AG08395 (cell line): Measurements from ENCODE around the gene MRPL33.

ENCODE experiments used
- DNase-seq: peaks from one replicate; pipeline ENCODE4 v3.0.0; 2012; ENCODE audit warnings: mixed read lengths, low spot score

The MRPL33 gene

GRCh38 chr2:27808984-27809383, 37.5 kb downstream of the MRPL33 start:
- no peak for DNase-seq

- peak; percentile 55 for DNase-seq
These were observed 38.3 kb downstream of the MRPL33 start for GRCh38 chr2:27809761-27810241.

- no peak for DNase-seq
These were observed 38.9 kb downstream of the MRPL33 start for GRCh38 chr2:27810455-27810854.

- DNase-seq, result no peak
These were observed 40.2 kb downstream of the MRPL33 start for GRCh38 chr2:27811768-27812167.

- DNase-seq, result no peak
These were observed 43.2 kb downstream of the MRPL33 start for GRCh38 chr2:27814758-27815157.

- DNase-seq, result no peak
These were observed 44.4 kb downstream of the MRPL33 start for GRCh38 chr2:27815860-27816438.

- no peak for DNase-seq
These were observed 50.5 kb downstream of the MRPL33 start for GRCh38 chr2:27822049-27822448.

- DNase-seq, result no peak
These were observed 51.6 kb downstream of the MRPL33 start for GRCh38 chr2:27823135-27823534.

GRCh38 chr2:27823569-27823968, 52.0 kb downstream of the MRPL33 start:
- no peak for DNase-seq

GRCh38 chr2:27824401-27824800, 52.9 kb downstream of the MRPL33 start:
- DNase-seq, result no peak

- no peak for DNase-seq
These were observed 56.8 kb downstream of the MRPL33 start for GRCh38 chr2:27828305-27828704.
